Kidney (tissue), 14 donors: ENCODE results near the gene MYO7A. TPM values are rescaled to one million over a fixed set of nuclear protein-coding genes. Genes with fewer than 3 reads are reported as not detected.
A peak's percentile ranks its signal among the peaks of the same experiment; 100 is the strongest.

Experiments used
- DNase-seq, 5 donors: peaks; one replicate each; pipeline ENCODE4 v3.0.0-alpha.2; 2013 to 2020
- FAIRE-seq: peaks from 2 replicates; lab custom pipeline; 2012; peaks lifted over from hg19 to GRCh38; lab: Jason Lieb, UNC
- H3K27ac ChIP-seq, 2 donors: one replicate each; pipeline ENCODE4 v1.7.0; 2013; ENCODE audit warnings: low read depth in 2 of 2, low read length in 2 of 2, inconsistent platforms in 1 of 2
- H3K27me3 ChIP-seq: one replicate; pipeline ENCODE4 v1.7.1; 2013; ENCODE audit warnings: low read length, inconsistent platforms; ENCODE audit not compliant: control insufficient read depth, insufficient read depth
- H3K36me3 ChIP-seq, 3 donors: one replicate each; pipeline versions ENCODE4 v1.7.0 to v1.7.1; 2013; ENCODE audit warnings: low read length in 3 of 3, control low read depth in 1 of 3, inconsistent platforms in 1 of 3; ENCODE audit not compliant: insufficient read depth in 3 of 3, control insufficient read depth in 2 of 3
- H3K4me1 ChIP-seq, 3 donors: one replicate each; pipeline versions ENCODE4 v1.7.0 to v1.7.1; 2013; ENCODE audit warnings: low read length in 3 of 3, inconsistent platforms in 1 of 3, low read depth in 1 of 3; ENCODE audit not compliant: control insufficient read depth in 2 of 3, insufficient read depth in 2 of 3
- H3K4me3 ChIP-seq, 3 donors: one replicate each; pipeline versions ENCODE4 v1.7.0 to v1.8.1; 2013; ENCODE audit warnings: low read length in 3 of 3, control low read depth in 1 of 3, inconsistent platforms in 1 of 3
- H3K9ac ChIP-seq, 3 donors: one replicate each; pipeline versions ENCODE4 v1.7.0 to v1.7.1; 2013; ENCODE audit warnings: low read length in 3 of 3, control low read depth in 1 of 3, inconsistent platforms in 1 of 3
- H3K9me3 ChIP-seq, 3 donors: one replicate each; pipeline versions ENCODE4 v1.7.0 to v1.7.1; 2013; ENCODE audit warnings: low read length in 3 of 3, control low read depth in 1 of 3, inconsistent platforms in 1 of 3; ENCODE audit not compliant: control insufficient read depth in 2 of 3, insufficient read depth in 1 of 3
- intact Hi-C: fragments of 100-400 bp; cut with DNase I; formaldehyde crosslinking; loops from one replicate; pipeline ENCODE4 v1.11.1; 2022
- polyA plus RNA-seq: library from polyadenylated mRNA; stranded (reverse); fragments of 350-450 nt; fragmentation: Illumina TruSeq; extraction: RNeasy Lipid Tissue Mini Kit (QIAGEN cat#74804); gene quantifications from one replicate; pipeline ENCODE4 v1.2.3, GENCODE V29; 2014; ENCODE audit warnings: low read depth, low replicate concordance; ENCODE audit not compliant: insufficient read depth
- total RNA-seq: library from RNA; stranded (reverse); fragmentation: NEBNext Ultra II Directional; extraction: Animal tissue kit (Norgen Biotek cat#: 25700); gene quantifications from one replicate; pipeline ENCODE4 v1.2.1, GENCODE V29; 2021
- TF ChIP-seq, protein P1 (sequence below): IDR thresholded peaks from 3 replicates; pipeline ENCODE4 v1.5.1; 2012; ENCODE audit warnings: mild to moderate bottlenecking, moderate library complexity, borderline replicate concordance; ENCODE audit not compliant: insufficient read depth; ENCODE audit errors: extremely low read depth
- donor health status: control.
- donor health status: control.
- donor health status: control.
- donor health status: control.
- donor health status: control.
- donor health status: DM: yes; HTN: yes; CAD: no.
- donor health status: Normal renal cell carcinoma (clear cell type).

Gene MYO7A
- total and polyA plus RNA-seq, 2 donors from 2014 or later, result 6.1 to 10.7 TPM

DNA sequence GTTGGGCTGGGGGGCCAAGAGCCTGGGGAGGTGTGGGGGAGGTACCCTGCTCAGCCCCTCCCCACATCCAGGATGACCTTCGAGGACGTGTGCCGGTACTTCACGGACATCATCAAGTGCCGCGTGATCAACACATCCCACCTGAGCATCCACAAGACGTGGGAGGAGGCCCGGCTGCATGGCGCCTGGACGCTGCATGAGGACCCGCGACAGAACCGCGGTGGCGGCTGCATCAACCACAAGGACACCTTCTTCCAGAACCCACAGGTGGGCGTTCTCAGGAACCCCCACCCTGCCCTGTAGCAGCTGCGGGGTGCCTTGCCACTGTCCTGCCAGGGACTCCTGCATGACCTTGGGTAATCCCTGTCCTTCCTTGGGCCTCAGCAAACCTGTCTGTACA lies 10.0 kb upstream of the MYO7A start:
- Histone ChIP-seq H3K4me1 (no peaks in the 10 kb centered on the region), H3K27me3 (no peaks in the 10 kb centered on the region), H3K4me3 (no peak overlapping the region), H3K9ac (no peak overlapping the region), H3K27ac (no peak overlapping the region), H3K36me3 (peaks cover 0 to 6% (median 2%) of the 10 kb centered on the region in 3 donors), H3K9me3 (no peaks in the 10 kb centered on the region)
- intact Hi-C loops, result no loop called here
- peak in 1 of 5 donors; percentile 51 for DNase-seq
- TF ChIP-seq, protein P1, sequence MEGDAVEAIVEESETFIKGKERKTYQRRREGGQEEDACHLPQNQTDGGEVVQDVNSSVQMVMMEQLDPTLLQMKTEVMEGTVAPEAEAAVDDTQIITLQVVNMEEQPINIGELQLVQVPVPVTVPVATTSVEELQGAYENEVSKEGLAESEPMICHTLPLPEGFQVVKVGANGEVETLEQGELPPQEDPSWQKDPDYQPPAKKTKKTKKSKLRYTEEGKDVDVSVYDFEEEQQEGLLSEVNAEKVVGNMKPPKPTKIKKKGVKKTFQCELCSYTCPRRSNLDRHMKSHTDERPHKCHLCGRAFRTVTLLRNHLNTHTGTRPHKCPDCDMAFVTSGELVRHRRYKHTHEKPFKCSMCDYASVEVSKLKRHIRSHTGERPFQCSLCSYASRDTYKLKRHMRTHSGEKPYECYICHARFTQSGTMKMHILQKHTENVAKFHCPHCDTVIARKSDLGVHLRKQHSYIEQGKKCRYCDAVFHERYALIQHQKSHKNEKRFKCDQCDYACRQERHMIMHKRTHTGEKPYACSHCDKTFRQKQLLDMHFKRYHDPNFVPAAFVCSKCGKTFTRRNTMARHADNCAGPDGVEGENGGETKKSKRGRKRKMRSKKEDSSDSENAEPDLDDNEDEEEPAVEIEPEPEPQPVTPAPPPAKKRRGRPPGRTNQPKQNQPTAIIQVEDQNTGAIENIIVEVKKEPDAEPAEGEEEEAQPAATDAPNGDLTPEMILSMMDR, result no peak
- no peak for FAIRE-seq

DNA sequence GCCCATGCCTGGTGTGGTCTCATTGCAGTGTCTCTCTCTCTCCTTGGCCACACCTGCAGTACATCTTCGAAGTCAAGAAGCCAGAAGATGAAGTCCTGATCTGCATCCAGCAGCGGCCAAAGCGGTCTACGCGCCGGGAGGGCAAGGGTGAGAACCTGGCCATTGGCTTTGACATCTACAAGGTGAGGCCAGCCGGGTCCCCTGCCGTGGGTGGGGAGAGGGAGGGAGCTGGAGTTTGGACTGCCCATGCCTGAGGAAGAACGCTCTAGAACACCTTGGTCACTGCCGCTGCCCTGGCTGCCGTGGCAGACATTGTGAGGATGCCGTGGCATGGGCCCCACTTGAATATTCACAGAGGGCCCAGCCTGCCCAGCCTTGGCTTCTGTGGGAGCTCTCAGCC lies 9.1 kb upstream of the MYO7A start:
- Histone ChIP-seq H3K4me1 (no peaks in the 10 kb centered on the region), H3K4me3 (no peak overlapping the region), H3K9ac (no peak overlapping the region), H3K36me3 (peaks cover 0 to 6% (median 2%) of the 10 kb centered on the region in 3 donors), H3K27ac (no peak overlapping the region), H3K9me3 (no peaks in the 10 kb centered on the region), H3K27me3 (no peaks in the 10 kb centered on the region)
- TF ChIP-seq, protein P1, result no peak
- DNase-seq (peak in 1 of 5 donors; percentile 63), FAIRE-seq (no peak)
- intact Hi-C loops, result no loop called here

DNA sequence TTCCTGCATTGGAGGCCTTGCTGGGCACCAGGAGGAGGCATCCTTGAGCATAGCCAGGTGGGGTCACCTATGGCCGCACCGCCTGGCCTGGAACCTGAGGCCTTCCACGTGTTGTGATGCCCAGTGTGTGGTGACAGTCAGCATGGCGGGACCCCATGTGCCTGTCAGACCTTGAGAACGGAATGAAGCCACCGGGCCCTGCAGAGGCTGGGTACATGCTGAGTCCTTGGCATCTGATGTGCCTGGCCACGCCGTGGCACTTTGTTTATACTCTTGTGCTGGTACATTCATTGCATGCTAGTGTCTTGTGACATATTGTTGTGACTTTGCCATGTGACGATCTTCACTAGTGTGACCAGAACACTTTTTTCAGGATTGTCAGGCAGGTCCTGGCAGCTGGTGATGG lies 8.5 kb upstream of the MYO7A start:
- Histone ChIP-seq H3K4me3 (no peak overlapping the region), H3K9me3 (no peaks in the 10 kb centered on the region), H3K9ac (no peak overlapping the region), H3K4me1 (no peaks in the 10 kb centered on the region), H3K36me3 (peaks cover 0 to 6% (median 2%) of the 10 kb centered on the region in 3 donors), H3K27ac (no peak overlapping the region), H3K27me3 (no peaks in the 10 kb centered on the region)
- DNase-seq (peak in 1 of 5 donors; percentile 62), FAIRE-seq (no peak)
- intact Hi-C loops, result no loop called here
- TF ChIP-seq, protein P1, result no peak

DNA sequence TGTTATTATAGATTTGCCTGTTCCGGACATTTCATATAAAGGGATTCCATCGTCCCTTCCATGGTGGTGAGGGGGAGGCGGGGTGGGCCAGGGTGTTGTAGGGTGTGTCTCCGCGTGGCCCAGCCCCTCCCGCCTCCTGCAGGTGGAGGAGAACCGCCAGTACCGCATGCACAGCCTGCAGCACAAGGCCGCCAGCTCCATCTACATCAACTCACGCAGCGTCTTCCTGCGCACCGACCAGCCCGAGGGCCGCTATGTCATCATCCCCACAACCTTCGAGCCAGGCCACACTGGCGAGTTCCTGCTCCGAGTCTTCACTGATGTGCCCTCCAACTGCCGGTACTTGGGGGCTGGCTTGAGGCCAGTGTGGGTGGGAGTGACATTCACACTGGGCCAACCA lies 7.5 kb upstream of the MYO7A start:
- H3K4me3 ChIP-seq, result no peak overlapping the region
- FAIRE-seq (no peak), DNase-seq (peak in 1 of 5 donors; percentile 51)
- H3K27me3 ChIP-seq, result no peaks in the 10 kb centered on the region
- no peak overlapping the region for H3K27ac ChIP-seq
- no peaks in the 10 kb centered on the region for H3K9me3 ChIP-seq
- TF ChIP-seq, protein P1, result no peak
- intact Hi-C loops, result no loop called here
- no peaks in the 10 kb centered on the region for H3K4me1 ChIP-seq
- no peak overlapping the region for H3K9ac ChIP-seq
- H3K36me3 ChIP-seq, result peaks cover 0 to 6% (median 2%) of the 10 kb centered on the region in 3 donors
